B cell (primary cell): ENCODE data around the gene MRPS15.

Experiments
- CTCF ChIP-seq: fragments of 200-600 bp; IDR thresholded peaks from one replicate; pipeline ENCODE4 v1.8.0; 2022; ENCODE audit warnings: antibody characterized with exemption, mild to moderate bottlenecking
- EZH2 ChIP-seq: IDR thresholded peaks from 2 replicates; pipeline ENCODE4 v1.6.1; 2012; ENCODE audit warnings: borderline replicate concordance, low read depth, mild to moderate bottlenecking, moderate library complexity, low read length; ENCODE audit not compliant: insufficient read depth, poor library complexity, severe bottlenecking

- TF ChIP-seq CTCF, result no peak
- no peak for TF ChIP-seq EZH2
These were observed 13.3 kb downstream of the MRPS15 start for GRCh38 chr1:36450919-36451305.
